Endodermal cell (in vitro differentiated cells): ENCODE data around the gene DNMBP. TPM values are rescaled to one million over a fixed set of nuclear protein-coding genes. Genes with fewer than 3 reads are reported as not detected.

Experiments used
- DNase-seq: peaks from one replicate; pipeline ENCODE4 v3.0.0-alpha.2; 2017
- H3K27ac ChIP-seq: 2 replicates; pipeline ENCODE4 v1.5.1; 2013; ENCODE audit warnings: mild to moderate bottlenecking, low read depth, low read length, moderate library complexity
- H3K27me3 ChIP-seq: 2 replicates; pipeline ENCODE4 v1.6.1; 2013; ENCODE audit warnings: mild to moderate bottlenecking, low read length, moderate library complexity; ENCODE audit not compliant: insufficient read depth, control insufficient read depth, poor library complexity, severe bottlenecking
- H3K36me3 ChIP-seq: 2 replicates; pipeline ENCODE4 v1.7.0; 2013; ENCODE audit warnings: mild to moderate bottlenecking, low read length, moderate library complexity; ENCODE audit not compliant: control insufficient read depth, insufficient read depth
- H3K4me1 ChIP-seq: one replicate; pipeline ENCODE4 v1.7.0; 2013; ENCODE audit warnings: low read length; ENCODE audit not compliant: control insufficient read depth, insufficient read depth
- H3K4me3 ChIP-seq: 2 replicates; pipeline ENCODE4 v1.5.1; 2013; ENCODE audit warnings: mild to moderate bottlenecking, low read length, moderate library complexity
- H3K9ac ChIP-seq: 2 replicates; pipeline ENCODE4 v1.6.1; 2013; ENCODE audit warnings: mild to moderate bottlenecking, low read length, moderate library complexity; ENCODE audit not compliant: poor library complexity, severe bottlenecking; ENCODE audit errors: extremely low read depth
- H3K9me3 ChIP-seq: 2 replicates; pipeline ENCODE4 v1.6.1; 2013; ENCODE audit warnings: mild to moderate bottlenecking, low read length, moderate library complexity; ENCODE audit not compliant: control insufficient read depth
- H3K27ac Mint-ChIP-seq: 2 replicates; pipeline ENCODE4 v1.8.0; 2020; ENCODE audit warnings: mixed read lengths
- H3K27me3 Mint-ChIP-seq: 2 replicates; pipeline ENCODE4 v1.8.0; 2021; ENCODE audit warnings: mild to moderate bottlenecking, mixed read lengths; ENCODE audit not compliant: insufficient read depth
- H3K36me3 Mint-ChIP-seq: 2 replicates; pipeline ENCODE4 v1.8.0; 2020; ENCODE audit warnings: low read depth, mixed read lengths
- H3K4me1 Mint-ChIP-seq: 2 replicates; pipeline ENCODE4 v1.8.0; 2020; ENCODE audit warnings: mixed read lengths
- H3K4me3 Mint-ChIP-seq: 2 replicates; pipeline ENCODE4 v1.8.0; 2020; ENCODE audit warnings: mild to moderate bottlenecking, moderate library complexity, mixed read lengths
- H3K9me3 Mint-ChIP-seq: 2 replicates; pipeline ENCODE4 v1.8.0; 2020; ENCODE audit warnings: mild to moderate bottlenecking, mixed read lengths
- WGBS, 2 experiments: methylation state at CpG; one replicate each; pipeline versions ENCODE4 v1.1.5 to v1.1.7; 2013; ENCODE audit warnings: missing lambda C conversion rate in 2 of 2, mixed read lengths in 1 of 2; ENCODE audit not compliant: insufficient coverage in 1 of 2, insufficient read length in 1 of 2; 5-methylcytosine and 5-hydroxymethylcytosine counted together
- total RNA-seq, 2 donors: library from RNA; stranded (reverse); fragmentation: NEBNext Ultra II Directional in 1 of 2; extraction: Animal tissue kit (Norgen Biotek cat#: 25700) in 1 of 2; gene quantifications; 2 replicates in 1 of 2; 3 replicates in 1 of 2; pipeline ENCODE4 v1.2.1, GENCODE V29; 2021
- TF ChIP-seq, protein P1 (sequence below): fragments of 200-600 bp; sonication (generic); conservative IDR thresholded peaks from 2 replicates; pipeline ENCODE4 v1.5.0; 2021; ENCODE audit warnings: antibody characterized with exemption, mild to moderate bottlenecking

The DNMBP gene
- total RNA-seq, 2 donors from 2014 or later, result 45.4 to 85.4 TPM

- Mint-ChIP-seq H3K27me3 (no peaks in the 10 kb centered on the region), H3K4me3 (no peak overlapping the region), H3K27ac (no peak overlapping the region), H3K36me3 (peaks cover 81% of the 10 kb centered on the region), H3K9me3 (peaks cover 13% of the 10 kb centered on the region), H3K4me1 (peaks cover 6% of the 10 kb centered on the region)
- Histone ChIP-seq H3K9ac (no peak overlapping the region), H3K27me3 (no peaks in the 10 kb centered on the region), H3K27ac (no peak overlapping the region), H3K36me3 (peaks cover 78% of the 10 kb centered on the region), H3K9me3 (peaks cover 13% of the 10 kb centered on the region), H3K4me3 (no peak overlapping the region), H3K4me1 (no peaks in the 10 kb centered on the region)
- WGBS, 2 experiments, result 97 to 100% methylated on average over 3 to 4 of the region's 4 CpGs
- TF ChIP-seq, protein P1, sequence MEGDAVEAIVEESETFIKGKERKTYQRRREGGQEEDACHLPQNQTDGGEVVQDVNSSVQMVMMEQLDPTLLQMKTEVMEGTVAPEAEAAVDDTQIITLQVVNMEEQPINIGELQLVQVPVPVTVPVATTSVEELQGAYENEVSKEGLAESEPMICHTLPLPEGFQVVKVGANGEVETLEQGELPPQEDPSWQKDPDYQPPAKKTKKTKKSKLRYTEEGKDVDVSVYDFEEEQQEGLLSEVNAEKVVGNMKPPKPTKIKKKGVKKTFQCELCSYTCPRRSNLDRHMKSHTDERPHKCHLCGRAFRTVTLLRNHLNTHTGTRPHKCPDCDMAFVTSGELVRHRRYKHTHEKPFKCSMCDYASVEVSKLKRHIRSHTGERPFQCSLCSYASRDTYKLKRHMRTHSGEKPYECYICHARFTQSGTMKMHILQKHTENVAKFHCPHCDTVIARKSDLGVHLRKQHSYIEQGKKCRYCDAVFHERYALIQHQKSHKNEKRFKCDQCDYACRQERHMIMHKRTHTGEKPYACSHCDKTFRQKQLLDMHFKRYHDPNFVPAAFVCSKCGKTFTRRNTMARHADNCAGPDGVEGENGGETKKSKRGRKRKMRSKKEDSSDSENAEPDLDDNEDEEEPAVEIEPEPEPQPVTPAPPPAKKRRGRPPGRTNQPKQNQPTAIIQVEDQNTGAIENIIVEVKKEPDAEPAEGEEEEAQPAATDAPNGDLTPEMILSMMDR, result no peak
- DNase-seq, result no peak
These were observed 115.1 kb downstream of the DNMBP start for GRCh38 chr10:99894613-99895012.

- no peaks in the 10 kb centered on the region for H3K27me3 ChIP-seq
- Mint-ChIP-seq H3K27ac (no peak overlapping the region), H3K27me3 (no peaks in the 10 kb centered on the region), H3K4me3 (no peak overlapping the region), H3K4me1 (peaks cover 6% of the 10 kb centered on the region), H3K36me3 (peaks cover 85% of the 10 kb centered on the region), H3K9me3 (peaks cover 13% of the 10 kb centered on the region)
- H3K4me3 ChIP-seq, result no peak overlapping the region
- no peak overlapping the region for H3K27ac ChIP-seq
- peaks cover 2% of the 10 kb centered on the region for H3K4me1 ChIP-seq
- peak; percentile 17 for DNase-seq
- H3K9me3 ChIP-seq, result peaks cover 13% of the 10 kb centered on the region
- TF ChIP-seq, protein P1, result no peak
- no peak overlapping the region for H3K9ac ChIP-seq
- 90 to 98% methylated on average over 2 to 4 of the region's 4 CpGs for WGBS, 2 experiments
- H3K36me3 ChIP-seq, result peaks cover 76% of the 10 kb centered on the region
These were observed 121.1 kb downstream of the DNMBP start for GRCh38 chr10:99888622-99889021.

GRCh38 chr10:99883523-99883922 lies 126.2 kb downstream of the DNMBP start:
- Histone ChIP-seq H3K27ac (no peak overlapping the region), H3K27me3 (no peaks in the 10 kb centered on the region), H3K36me3 (peaks cover 93% of the 10 kb centered on the region), H3K9me3 (no peaks in the 10 kb centered on the region), H3K9ac (no peak overlapping the region), H3K4me3 (no peak overlapping the region), H3K4me1 (peaks cover 2% of the 10 kb centered on the region)
- Mint-ChIP-seq H3K27me3 (no peaks in the 10 kb centered on the region), H3K4me3 (no peak overlapping the region), H3K27ac (peak overlapping the region; percentile 78), H3K36me3 (peaks cover 97% of the 10 kb centered on the region), H3K4me1 (no peaks in the 10 kb centered on the region), H3K9me3 (no peaks in the 10 kb centered on the region)
- DNase-seq, result no peak
- WGBS, 2 experiments, result 88 to 92% methylated on average over 1 to 2 of the region's 2 CpGs
- TF ChIP-seq, protein P1, result no peak
